ENCODE data around the gene PEX26.

GRCh38 chr22:18095101-18095805 lies 17.5 kb downstream of the PEX26 start:
- TF ChIP-seq CTCF (conservative IDR thresholded peaks at IDR 0.05 in 1 of 2, IDR thresholded peaks at IDR 0.05 in 1 of 2; ENCODE audit: low read depth in 1 of 2, low read length in 2 of 2), result no peak
- TF ChIP-seq EZH2 (IDR thresholded peaks at IDR 0.05; ENCODE audit: low read length, missing control alignments), result no peak
